Liver (tissue), 9 donors: ENCODE measurements around the gene LRRN2. TPM values are rescaled to one million over a fixed set of nuclear protein-coding genes. Genes with fewer than 3 reads are reported as not detected.

Experiments used
- DNase-seq: peaks from one replicate; pipeline ENCODE4 v3.0.0-alpha.2; 2017; ENCODE audit warnings: low spot score
- H3K27ac ChIP-seq, 2 donors: one replicate each; pipeline ENCODE4 v1.7.0; 2013; ENCODE audit warnings: inconsistent platforms in 2 of 2, low read length in 2 of 2, control low read depth in 1 of 2, low read depth in 1 of 2, mild to moderate bottlenecking in 1 of 2
- H3K27me3 ChIP-seq, 4 donors: one replicate each; pipeline versions ENCODE4 v1.6.1 to v1.7.0; 2013; ENCODE audit warnings: low read length in 3 of 4, inconsistent platforms in 1 of 4, mild to moderate bottlenecking in 1 of 4, moderate library complexity in 1 of 4; ENCODE audit not compliant: control insufficient read depth in 4 of 4, insufficient read depth in 4 of 4
- H3K36me3 ChIP-seq, 4 donors: one replicate each; pipeline versions ENCODE4 v1.6.1 to v1.7.0; 2013; ENCODE audit warnings: low read length in 3 of 4, mild to moderate bottlenecking in 3 of 4, low read depth in 1 of 4, moderate library complexity in 1 of 4; ENCODE audit not compliant: control insufficient read depth in 4 of 4, insufficient read depth in 3 of 4
- H3K4me1 ChIP-seq, 4 donors: one replicate each; pipeline versions ENCODE4 v1.6.1 to v1.7.0; 2013; ENCODE audit warnings: low read length in 3 of 4, mild to moderate bottlenecking in 3 of 4, moderate library complexity in 1 of 4; ENCODE audit not compliant: control insufficient read depth in 4 of 4, insufficient read depth in 4 of 4
- H3K4me3 ChIP-seq, 3 donors: one replicate each; pipeline versions ENCODE4 v1.6.1 to v1.7.0; 2013; ENCODE audit warnings: low read length in 3 of 3, control low read depth in 1 of 3, low read depth in 1 of 3, mild to moderate bottlenecking in 1 of 3
- H3K9ac ChIP-seq, 2 donors: one replicate each; pipeline ENCODE4 v1.7.0; 2013; ENCODE audit warnings: low read length in 2 of 2, mild to moderate bottlenecking in 2 of 2, moderate library complexity in 2 of 2, control low read depth in 1 of 2, low read depth in 1 of 2
- H3K9me3 ChIP-seq, 4 donors: one replicate each; pipeline versions ENCODE4 v1.6.1 to v1.7.0; 2013; ENCODE audit warnings: low read length in 3 of 4; ENCODE audit not compliant: control insufficient read depth in 4 of 4
- EGR1 ChIP-seq, 2 donors: IDR thresholded peaks; 2 replicates each; pipeline ENCODE4 v1.6.1; 2016 to 2018; ENCODE audit warnings: antibody characterized with exemption in 2 of 2, low read depth in 2 of 2
- FOXA1 ChIP-seq: IDR thresholded peaks from 2 replicates; pipeline ENCODE4 v1.6.1; 2016; ENCODE audit warnings: antibody characterized with exemption
- HNF4A ChIP-seq, 2 donors: conservative IDR thresholded peaks; 2 replicates each; pipeline ENCODE4 v1.6.1; 2016; ENCODE audit warnings: antibody characterized with exemption in 2 of 2, mild to moderate bottlenecking in 2 of 2
- HNF4G ChIP-seq: IDR thresholded peaks from 2 replicates; pipeline ENCODE4 v1.6.1; 2016; ENCODE audit warnings: antibody characterized with exemption
- JUND ChIP-seq, 2 donors: IDR thresholded peaks; 2 replicates each; pipeline ENCODE4 v1.6.1; 2016; ENCODE audit warnings: antibody characterized with exemption in 2 of 2
- NR2F2 ChIP-seq: IDR thresholded peaks from 2 replicates; pipeline ENCODE4 v1.6.1; 2016; ENCODE audit warnings: antibody characterized with exemption
- SP1 ChIP-seq: IDR thresholded peaks from 2 replicates; pipeline ENCODE4 v1.6.1; 2018; ENCODE audit warnings: antibody characterized with exemption, mild to moderate bottlenecking
- TAF1 ChIP-seq: conservative IDR thresholded peaks from 2 replicates; pipeline ENCODE4 v1.6.1; 2016; ENCODE audit warnings: antibody characterized with exemption, mild to moderate bottlenecking
- WGBS: extraction: QIAGEN DNeasy Blood & Tissue Kit; methylation state at CpG from one replicate; pipeline ENCODE4 v1.1.7; 2013; 5-methylcytosine and 5-hydroxymethylcytosine counted together
- polyA plus RNA-seq, 2 donors: library from polyadenylated mRNA; stranded (reverse) in 1 of 2; unstranded in 1 of 2; fragments of 200-250 nt in 1 of 2; fragments of >200 nt in 1 of 2; fragmentation: Nextera tagmentation in 1 of 2; extraction: Ambion mirVana in 1 of 2; gene quantifications; one replicate each; pipeline versions ENCODE4 v1.2.1 to v1.2.3, GENCODE V29; 2013 to 2015
- total RNA-seq, 2 donors: library from RNA; depleted of rRNA; stranded (reverse); fragments of >200 nt; gene quantifications; one replicate each; pipeline ENCODE4 v1.2.3, GENCODE V29; 2014
- TF ChIP-seq, protein P1 (sequence below): IDR thresholded peaks from 2 replicates; pipeline ENCODE4 v1.6.1; 2016; ENCODE audit warnings: antibody characterized with exemption
- TF ChIP-seq, protein P2 (sequence below): IDR thresholded peaks from 2 replicates; pipeline ENCODE4 v1.6.1; 2016; ENCODE audit warnings: antibody characterized with exemption, mild to moderate bottlenecking
- TF ChIP-seq, protein P3 (sequence below): IDR thresholded peaks from 2 replicates; pipeline ENCODE4 v1.6.1; 2016; ENCODE audit warnings: antibody characterized with exemption
- TF ChIP-seq, protein P4 (sequence below): fragments of 150-350 bp; IDR thresholded peaks from 2 replicates; pipeline ENCODE4 v1.5.1; 2017; ENCODE audit warnings: improper control_type of control experiment, low read depth, low read length; ENCODE audit not compliant: missing input control
- TF ChIP-seq, protein P5 (sequence below): IDR thresholded peaks from 2 replicates; pipeline ENCODE4 v1.6.1; 2016; ENCODE audit warnings: antibody characterized with exemption
- donor health status: healthy.
- donor health status: healthy.
- donor health status: healthy.
- donor health status: healthy.
- donor health status: healthy.

Gene LRRN2
- total and polyA plus RNA-seq, 4 donors: 0.13 to 2.8 (median 0.28) TPM

DNA sequence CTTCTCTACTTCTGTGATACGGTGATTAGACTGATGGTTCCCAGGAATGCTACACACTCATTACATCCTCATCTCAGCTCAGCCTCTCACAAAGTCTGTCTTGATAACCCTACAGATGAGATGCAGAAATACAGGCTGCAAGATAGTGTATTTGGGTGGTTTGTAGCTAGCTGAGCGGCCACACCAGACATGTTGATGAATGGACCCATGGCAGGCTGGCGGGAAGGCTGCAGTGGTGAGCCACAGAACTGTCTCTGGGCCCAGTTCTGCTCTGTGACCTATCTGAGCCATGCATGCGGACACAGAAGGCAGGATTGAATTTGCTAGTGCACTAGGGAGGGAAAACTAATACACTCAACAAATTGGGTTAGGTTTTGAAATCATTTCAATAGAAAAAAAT, 71.9 kb downstream of the LRRN2 start:
- Histone ChIP-seq H3K36me3 (no peaks in the 10 kb centered on the region), H3K9me3 (no peaks in the 10 kb centered on the region), H3K27me3 (no peaks in the 10 kb centered on the region), H3K9ac (no peak overlapping the region), H3K4me1 (no peaks in the 10 kb centered on the region), H3K27ac (no peak overlapping the region), H3K4me3 (no peak overlapping the region)
- no peak for DNase-seq
- 89% methylated on average over 4 of the region's 4 CpGs for whole genome bisulfite sequencing
- no peak for TF ChIP-seq NR2F2
- TF ChIP-seq TAF1: no peak

DNA sequence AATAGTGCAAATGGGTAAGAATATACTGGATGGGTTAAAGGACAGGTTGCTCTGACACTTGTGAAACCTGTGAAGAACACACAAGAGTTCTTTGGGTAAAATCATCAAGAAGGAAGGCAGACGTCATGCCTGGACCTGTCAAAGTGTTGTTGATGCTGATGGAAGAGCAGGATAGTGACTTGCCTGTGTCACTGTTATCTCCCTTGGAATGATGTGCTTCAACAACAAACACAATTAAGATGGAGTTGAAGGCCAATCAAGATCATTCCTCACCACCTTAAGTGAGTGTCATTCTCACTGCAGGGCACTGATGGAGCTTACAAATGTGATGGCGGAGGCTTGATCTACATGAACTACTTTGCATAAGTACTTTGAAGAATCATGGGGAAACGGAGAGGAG, 73.2 kb downstream of the LRRN2 start:
- no peak for DNase-seq
- no peaks in the 10 kb centered on the region for H3K27me3 ChIP-seq
- 93% methylated on average over 3 of the region's 3 CpGs for WGBS

More for the DNA sequence above, 73.2 kb downstream of the LRRN2 start:
- no peak overlapping the region for H3K4me3 ChIP-seq
- H3K36me3 ChIP-seq: no peaks in the 10 kb centered on the region
- H3K9me3 ChIP-seq: no peaks in the 10 kb centered on the region
- TF ChIP-seq, protein P1, sequence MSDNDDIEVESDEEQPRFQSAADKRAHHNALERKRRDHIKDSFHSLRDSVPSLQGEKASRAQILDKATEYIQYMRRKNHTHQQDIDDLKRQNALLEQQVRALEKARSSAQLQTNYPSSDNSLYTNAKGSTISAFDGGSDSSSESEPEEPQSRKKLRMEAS: no peak
- TF ChIP-seq, protein P2, sequence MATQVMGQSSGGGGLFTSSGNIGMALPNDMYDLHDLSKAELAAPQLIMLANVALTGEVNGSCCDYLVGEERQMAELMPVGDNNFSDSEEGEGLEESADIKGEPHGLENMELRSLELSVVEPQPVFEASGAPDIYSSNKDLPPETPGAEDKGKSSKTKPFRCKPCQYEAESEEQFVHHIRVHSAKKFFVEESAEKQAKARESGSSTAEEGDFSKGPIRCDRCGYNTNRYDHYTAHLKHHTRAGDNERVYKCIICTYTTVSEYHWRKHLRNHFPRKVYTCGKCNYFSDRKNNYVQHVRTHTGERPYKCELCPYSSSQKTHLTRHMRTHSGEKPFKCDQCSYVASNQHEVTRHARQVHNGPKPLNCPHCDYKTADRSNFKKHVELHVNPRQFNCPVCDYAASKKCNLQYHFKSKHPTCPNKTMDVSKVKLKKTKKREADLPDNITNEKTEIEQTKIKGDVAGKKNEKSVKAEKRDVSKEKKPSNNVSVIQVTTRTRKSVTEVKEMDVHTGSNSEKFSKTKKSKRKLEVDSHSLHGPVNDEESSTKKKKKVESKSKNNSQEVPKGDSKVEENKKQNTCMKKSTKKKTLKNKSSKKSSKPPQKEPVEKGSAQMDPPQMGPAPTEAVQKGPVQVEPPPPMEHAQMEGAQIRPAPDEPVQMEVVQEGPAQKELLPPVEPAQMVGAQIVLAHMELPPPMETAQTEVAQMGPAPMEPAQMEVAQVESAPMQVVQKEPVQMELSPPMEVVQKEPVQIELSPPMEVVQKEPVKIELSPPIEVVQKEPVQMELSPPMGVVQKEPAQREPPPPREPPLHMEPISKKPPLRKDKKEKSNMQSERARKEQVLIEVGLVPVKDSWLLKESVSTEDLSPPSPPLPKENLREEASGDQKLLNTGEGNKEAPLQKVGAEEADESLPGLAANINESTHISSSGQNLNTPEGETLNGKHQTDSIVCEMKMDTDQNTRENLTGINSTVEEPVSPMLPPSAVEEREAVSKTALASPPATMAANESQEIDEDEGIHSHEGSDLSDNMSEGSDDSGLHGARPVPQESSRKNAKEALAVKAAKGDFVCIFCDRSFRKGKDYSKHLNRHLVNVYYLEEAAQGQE: no peak
- TF ChIP-seq, protein P3, sequence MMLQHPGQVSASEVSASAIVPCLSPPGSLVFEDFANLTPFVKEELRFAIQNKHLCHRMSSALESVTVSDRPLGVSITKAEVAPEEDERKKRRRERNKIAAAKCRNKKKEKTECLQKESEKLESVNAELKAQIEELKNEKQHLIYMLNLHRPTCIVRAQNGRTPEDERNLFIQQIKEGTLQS: no peak
- no peak for TF ChIP-seq SP1
- TF ChIP-seq, protein P4, sequence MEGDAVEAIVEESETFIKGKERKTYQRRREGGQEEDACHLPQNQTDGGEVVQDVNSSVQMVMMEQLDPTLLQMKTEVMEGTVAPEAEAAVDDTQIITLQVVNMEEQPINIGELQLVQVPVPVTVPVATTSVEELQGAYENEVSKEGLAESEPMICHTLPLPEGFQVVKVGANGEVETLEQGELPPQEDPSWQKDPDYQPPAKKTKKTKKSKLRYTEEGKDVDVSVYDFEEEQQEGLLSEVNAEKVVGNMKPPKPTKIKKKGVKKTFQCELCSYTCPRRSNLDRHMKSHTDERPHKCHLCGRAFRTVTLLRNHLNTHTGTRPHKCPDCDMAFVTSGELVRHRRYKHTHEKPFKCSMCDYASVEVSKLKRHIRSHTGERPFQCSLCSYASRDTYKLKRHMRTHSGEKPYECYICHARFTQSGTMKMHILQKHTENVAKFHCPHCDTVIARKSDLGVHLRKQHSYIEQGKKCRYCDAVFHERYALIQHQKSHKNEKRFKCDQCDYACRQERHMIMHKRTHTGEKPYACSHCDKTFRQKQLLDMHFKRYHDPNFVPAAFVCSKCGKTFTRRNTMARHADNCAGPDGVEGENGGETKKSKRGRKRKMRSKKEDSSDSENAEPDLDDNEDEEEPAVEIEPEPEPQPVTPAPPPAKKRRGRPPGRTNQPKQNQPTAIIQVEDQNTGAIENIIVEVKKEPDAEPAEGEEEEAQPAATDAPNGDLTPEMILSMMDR: no peak
- TF ChIP-seq EGR1 (IDR thresholded peaks at IDR 0.05; ENCODE audit: low read depth in 2 of 2): no peak
- TF ChIP-seq HNF4A (conservative IDR thresholded peaks at IDR 0.05): no peak
- TF ChIP-seq FOXA1: no peak
- TF ChIP-seq, protein P5, sequence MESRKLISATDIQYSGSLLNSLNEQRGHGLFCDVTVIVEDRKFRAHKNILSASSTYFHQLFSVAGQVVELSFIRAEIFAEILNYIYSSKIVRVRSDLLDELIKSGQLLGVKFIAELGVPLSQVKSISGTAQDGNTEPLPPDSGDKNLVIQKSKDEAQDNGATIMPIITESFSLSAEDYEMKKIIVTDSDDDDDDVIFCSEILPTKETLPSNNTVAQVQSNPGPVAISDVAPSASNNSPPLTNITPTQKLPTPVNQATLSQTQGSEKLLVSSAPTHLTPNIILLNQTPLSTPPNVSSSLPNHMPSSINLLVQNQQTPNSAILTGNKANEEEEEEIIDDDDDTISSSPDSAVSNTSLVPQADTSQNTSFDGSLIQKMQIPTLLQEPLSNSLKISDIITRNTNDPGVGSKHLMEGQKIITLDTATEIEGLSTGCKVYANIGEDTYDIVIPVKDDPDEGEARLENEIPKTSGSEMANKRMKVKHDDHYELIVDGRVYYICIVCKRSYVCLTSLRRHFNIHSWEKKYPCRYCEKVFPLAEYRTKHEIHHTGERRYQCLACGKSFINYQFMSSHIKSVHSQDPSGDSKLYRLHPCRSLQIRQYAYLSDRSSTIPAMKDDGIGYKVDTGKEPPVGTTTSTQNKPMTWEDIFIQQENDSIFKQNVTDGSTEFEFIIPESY: no peak
- no peak for TF ChIP-seq JUND (IDR thresholded peaks at IDR 0.05)
- no peak for TF ChIP-seq HNF4G
- H3K4me1 ChIP-seq: no peaks in the 10 kb centered on the region
- H3K27ac ChIP-seq: no peak overlapping the region
- no peak overlapping the region for H3K9ac ChIP-seq
